Stimulated activated memory B cell treated with anti-CD40 and anti-IgM and Interleukin-4, amounts not matched to agents 10 μg/mL and 1 μg/mL and 100 μg/mL, for 72 hours (primary cell): Measurements from ENCODE around the gene ANO1.

ENCODE experiments used
- ATAC-seq: fragments of 150-1000 bp; cut with Tn5 transposase; 2 replicates; pipeline ENCODE4 v1.10.0; 2021
- H3K27ac Mint-ChIP-seq: one replicate; pipeline ENCODE4 v1.8.0; 2022; ENCODE audit warnings: mild to moderate bottlenecking, mixed read lengths
- H3K27me3 Mint-ChIP-seq: one replicate; pipeline ENCODE4 v1.8.0; 2022; ENCODE audit warnings: mixed read lengths
- H3K36me3 Mint-ChIP-seq: one replicate; pipeline ENCODE4 v1.8.0; 2022; ENCODE audit warnings: mixed read lengths
- H3K4me1 Mint-ChIP-seq: one replicate; pipeline ENCODE4 v1.8.0; 2022; ENCODE audit warnings: mixed read lengths
- H3K4me3 Mint-ChIP-seq: one replicate; pipeline ENCODE4 v1.8.0; 2022; ENCODE audit warnings: mild to moderate bottlenecking, moderate library complexity, mixed read lengths
- H3K9me3 Mint-ChIP-seq: one replicate; pipeline ENCODE4 v1.8.0; 2022; ENCODE audit warnings: mixed read lengths

ANO1 gene

DNA sequence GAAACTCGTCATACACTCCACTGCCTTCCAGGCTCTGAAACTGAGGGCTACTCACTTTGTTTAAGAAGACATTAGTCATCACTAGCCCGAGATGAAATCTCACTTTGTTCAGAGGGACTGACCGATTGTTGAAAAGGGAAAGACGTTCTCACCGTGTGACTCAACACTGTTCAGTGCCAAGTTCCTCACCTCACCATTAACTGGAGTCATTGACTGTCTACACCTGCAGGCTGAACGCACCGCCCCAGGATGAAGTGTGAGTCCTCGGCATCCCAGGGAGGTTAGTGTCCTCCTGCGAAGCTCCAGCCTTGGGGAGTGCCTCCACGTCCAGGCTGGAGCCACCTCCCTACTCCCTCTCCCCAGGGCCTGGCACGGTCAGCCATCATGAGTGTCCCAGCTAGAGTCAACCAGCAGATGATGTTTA lies 155.4 kb downstream of the ANO1 start:
- H3K36me3 Mint-ChIP-seq, result no peaks in the 10 kb centered on the region
- no peak overlapping the region for H3K27ac Mint-ChIP-seq
- H3K4me3 Mint-ChIP-seq, result no peak overlapping the region
- no peak for ATAC-seq
- peaks cover 31% of the 10 kb centered on the region for H3K27me3 Mint-ChIP-seq
- no peaks in the 10 kb centered on the region for H3K9me3 Mint-ChIP-seq
- H3K4me1 Mint-ChIP-seq, result no peaks in the 10 kb centered on the region

DNA sequence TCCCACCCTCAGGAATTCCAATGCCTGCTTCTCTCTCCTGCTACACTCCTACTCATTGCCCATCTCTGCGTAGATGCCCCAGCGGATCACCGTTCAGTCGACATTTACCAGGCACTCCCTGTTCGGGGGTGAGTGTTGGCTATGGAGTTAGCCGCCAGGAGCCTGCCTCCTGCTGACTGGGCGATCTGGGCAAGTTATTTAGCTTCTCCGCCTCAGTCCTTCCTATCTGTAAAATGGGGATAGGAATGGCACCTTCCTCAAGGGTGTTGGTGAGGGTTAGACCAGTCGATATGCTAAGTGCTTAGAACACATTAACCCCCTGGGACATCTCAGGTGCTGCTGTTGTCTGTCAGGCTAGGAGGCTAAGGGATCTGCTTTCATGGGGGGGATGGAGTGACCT lies 155.8 kb downstream of the ANO1 start:
- Mint-ChIP-seq H3K4me3 (no peak overlapping the region), H3K27me3 (peaks cover 31% of the 10 kb centered on the region), H3K27ac (no peak overlapping the region), H3K36me3 (no peaks in the 10 kb centered on the region), H3K4me1 (no peaks in the 10 kb centered on the region), H3K9me3 (no peaks in the 10 kb centered on the region)
- ATAC-seq, result no peak
